Common myeloid progenitor, CD34-positive (primary cell): ENCODE data around the gene TIMMDC1.

Experiments used
- CTCF ChIA-PET: fragments of 350-600 bp; sonication (Branson Sonifier 250); formaldehyde crosslinking; loops from one replicate; lab custom pipeline; 2021; ENCODE audit warnings: antibody characterized with exemption; lab: Charles Lee
- POLR2A ChIA-PET: fragments of 350-600 bp; sonication (Branson Sonifier 250); formaldehyde crosslinking; loops from one replicate; lab custom pipeline; 2021; ENCODE audit warnings: antibody characterized with exemption; lab: Charles Lee
- DNase-seq, 3 donors: peaks; one replicate each; pipeline versions ENCODE4 v3.0.0 to v3.0.0-alpha.2; 2013
- H3K27ac ChIP-seq, 2 experiments: 1 replicate in 1 of 2; 2 replicates in 1 of 2; pipeline ENCODE4 v1.7.0; 2013; ENCODE audit warnings: inconsistent platforms in 2 of 2, low read length in 2 of 2, mild to moderate bottlenecking in 2 of 2, low read depth in 1 of 2, moderate library complexity in 1 of 2; ENCODE audit not compliant: severe bottlenecking in 2 of 2, insufficient read depth in 1 of 2, poor library complexity in 1 of 2
- H3K27me3 ChIP-seq, 5 experiments: replicated peaks in 2 of 5; 1 replicate in 3 of 5; 2 replicates in 2 of 5; pipeline versions ENCODE4 v1.6.1 to v1.7.0; 2013; ENCODE audit warnings: low read length in 4 of 5, mild to moderate bottlenecking in 2 of 5, moderate library complexity in 2 of 5, inconsistent platforms in 1 of 5; ENCODE audit not compliant: insufficient read depth in 5 of 5, control insufficient read depth in 4 of 5
- H3K36me3 ChIP-seq, 4 experiments: 1 replicate in 2 of 4; 2 replicates in 2 of 4; pipeline versions ENCODE4 v1.6.1 to v1.7.0; 2013; ENCODE audit warnings: low read length in 3 of 4, control low read depth in 1 of 4, mild to moderate bottlenecking in 1 of 4; ENCODE audit not compliant: control insufficient read depth in 4 of 4, insufficient read depth in 4 of 4
- H3K4me1 ChIP-seq, 4 experiments: 1 replicate in 3 of 4; 2 replicates in 1 of 4; pipeline versions ENCODE4 v1.6.1 to v1.7.1; 2013; ENCODE audit warnings: low read length in 3 of 4, mild to moderate bottlenecking in 3 of 4, control low read depth in 1 of 4, inconsistent platforms in 1 of 4, moderate library complexity in 1 of 4; ENCODE audit not compliant: control insufficient read depth in 4 of 4, insufficient read depth in 4 of 4; ENCODE audit errors: control extremely low read depth in 1 of 4
- H3K4me3 ChIP-seq, 7 experiments: 1 replicate in 4 of 7; 2 replicates in 3 of 7; pipeline versions ENCODE4 v1.5.1 to v1.7.0; 2013; ENCODE audit warnings: mild to moderate bottlenecking in 7 of 7, low read length in 6 of 7, moderate library complexity in 6 of 7, inconsistent platforms in 2 of 7, low read depth in 2 of 7, control low read depth in 1 of 7; ENCODE audit not compliant: insufficient read depth in 4 of 7, control insufficient read depth in 1 of 7; ENCODE audit errors: extremely low read depth in 1 of 7
- H3K9me3 ChIP-seq, 5 experiments: 1 replicate in 4 of 5; 2 replicates in 1 of 5; pipeline versions ENCODE4 v1.6.1 to v1.7.1; 2013; ENCODE audit warnings: low read length in 4 of 5, mild to moderate bottlenecking in 2 of 5, inconsistent platforms in 1 of 5, low read depth in 1 of 5, moderate library complexity in 1 of 5; ENCODE audit not compliant: control insufficient read depth in 4 of 5, insufficient read depth in 2 of 5; ENCODE audit errors: control extremely low read depth in 1 of 5
- WGBS: methylation state at CpG from one replicate; pipeline ENCODE4 v1.1.5; 2013; ENCODE audit not compliant: insufficient coverage; 5-methylcytosine and 5-hydroxymethylcytosine counted together

The TIMMDC1 gene

DNA sequence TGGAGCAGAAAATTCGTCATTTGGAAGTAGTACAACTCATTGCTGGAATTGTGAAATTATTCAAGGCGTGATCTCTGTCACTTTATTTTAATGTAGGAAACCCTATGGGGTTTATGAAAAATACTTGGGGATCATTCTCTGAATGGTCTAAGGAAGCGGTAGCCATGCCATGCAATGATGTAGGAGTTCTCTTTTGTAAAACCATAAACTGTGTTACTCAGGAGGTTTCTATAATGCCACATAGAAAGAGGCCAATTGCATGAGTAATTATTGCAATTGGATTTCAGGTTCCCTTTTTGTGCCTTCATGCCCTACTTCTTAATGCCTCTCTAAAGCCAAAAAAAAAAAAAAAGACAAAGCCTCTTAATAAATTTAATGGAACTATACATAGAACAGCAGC lies 5.5 kb upstream of the TIMMDC1 start:
- ChIA-PET POLR2A (no interaction called here), CTCF (interaction anchor here (0.9 kb wide), 1 partner anchor 11 kb away, joined by 4 read pairs; no protein-coding TSS in a partner anchor)
- Histone ChIP-seq H3K27me3 (no peaks in the 10 kb centered on the region), H3K4me1 (peaks cover 2 to 6% (median 4%) of the 10 kb centered on the region in 4 experiments), H3K4me3 (no peak overlapping the region), H3K36me3 (peaks cover 11 to 40% (median 15%) of the 10 kb centered on the region in 4 experiments), H3K27ac (no peak overlapping the region), H3K9me3 (no peaks in the 10 kb centered on the region)
- WGBS: 97% methylated on average over 3 of the region's 3 CpGs
- no peak for DNase-seq

GRCh38 chr3:119494597-119494996 lies 3.8 kb upstream of the TIMMDC1 start:
- no peaks in the 10 kb centered on the region for H3K9me3 ChIP-seq
- H3K36me3 ChIP-seq: peaks cover 8 to 27% (median 10%) of the 10 kb centered on the region in 4 experiments
- 100% methylated on average over 1 of the region's 2 CpGs for WGBS
- peaks cover 3 to 16% (median 11%) of the 10 kb centered on the region in 4 experiments for H3K4me1 ChIP-seq
- ChIA-PET POLR2A (no interaction called here), CTCF (interaction anchor here (0.9 to 1.8 kb wide), 2 partner anchors 25 to 44 kb away, joined by 3 to 4 read pairs; partner anchors contain the start of gene POGLUT1)
- H3K27me3 ChIP-seq: no peaks in the 10 kb centered on the region
- DNase-seq: no peak
- H3K27ac ChIP-seq: no peak overlapping the region
- no peak overlapping the region for H3K4me3 ChIP-seq

DNA sequence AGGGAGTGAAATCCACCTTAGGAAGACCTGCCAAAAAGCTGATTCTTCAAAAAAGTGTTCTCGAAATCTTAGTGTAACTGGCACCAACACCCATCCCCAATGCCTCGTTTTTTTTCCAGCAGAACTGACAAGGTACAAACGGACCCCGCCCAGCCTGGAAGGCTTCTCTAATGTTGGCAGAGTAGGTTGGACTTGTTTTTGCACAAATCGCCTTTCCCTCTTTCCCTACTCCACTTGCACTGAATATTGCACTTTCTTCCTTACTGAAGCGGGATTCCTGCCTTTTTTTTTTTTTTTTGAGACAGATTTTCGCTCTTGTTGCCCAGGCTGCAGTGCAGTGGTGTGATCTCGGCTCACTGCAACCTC lies 544 bp upstream of the TIMMDC1 start:
- H3K36me3 ChIP-seq: peaks cover 3 to 8% (median 4%) of the 10 kb centered on the region in 4 experiments
- DNase-seq: peak in 1 of 3 donors; percentile 26
- peaks cover 3 to 30% (median 17%) of the 10 kb centered on the region in 4 experiments for H3K4me1 ChIP-seq
- no peaks in the 10 kb centered on the region for H3K27me3 ChIP-seq
- H3K9me3 ChIP-seq: no peaks in the 10 kb centered on the region
- ChIA-PET POLR2A (interaction anchor here (1.0 to 2.5 kb wide), 2 partner anchors 34 to 82 kb away, joined by 3 to 9 read pairs; partner anchors contain the start of gene TMEM39A), CTCF (interaction anchor here (0.5 to 1.3 kb wide), 4 partner anchors 9 to 114 kb away, joined by 3 to 4 read pairs (median 3); no protein-coding TSS in a partner anchor)
- 18% methylated on average over 4 of the region's 8 CpGs for WGBS
- H3K27ac ChIP-seq: peak overlapping the region; percentile 33 to 95
- peak overlapping the region; percentile 88 to 100 (median 97) for H3K4me3 ChIP-seq

- Histone ChIP-seq H3K9me3 (no peaks in the 10 kb centered on the region), H3K27ac (no peak overlapping the region), H3K27me3 (no peaks in the 10 kb centered on the region), H3K36me3 (peaks cover 2 to 20% (median 10%) of the 10 kb centered on the region in 4 experiments), H3K4me1 (peaks cover 3 to 30% (median 17%) of the 10 kb centered on the region in 4 experiments), H3K4me3 (peak overlapping the region in 1 of 7 experiments; percentile 22)
- DNase-seq: no peak
- CTCF ChIA-PET: no interaction called here
- POLR2A ChIA-PET: no interaction called here
- WGBS: no CpG with 5 or more reads among the region's 4 CpGs
Measured at GRCh38 chr3:119500265-119500664, 1.9 kb downstream of the TIMMDC1 start.

DNA sequence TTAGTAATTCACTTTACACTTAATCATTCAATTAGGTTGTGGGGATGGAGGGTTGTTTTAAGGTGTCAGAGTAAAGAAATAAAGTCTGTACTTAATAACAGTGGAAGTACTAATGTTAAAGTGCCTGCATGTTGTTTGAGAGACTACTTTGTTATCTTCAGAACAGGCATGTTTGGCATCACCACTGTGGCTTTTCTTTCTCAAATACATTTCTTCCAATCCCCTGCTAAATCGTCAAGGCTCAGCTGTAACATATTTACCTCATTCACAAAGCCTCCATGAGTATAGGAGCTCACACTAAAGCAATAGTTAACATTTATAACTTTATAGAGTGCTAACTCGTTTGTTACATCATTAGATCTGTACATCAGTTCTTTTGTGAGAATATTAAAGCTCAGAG lies 2.6 kb downstream of the TIMMDC1 start:
- H3K36me3 ChIP-seq: peaks cover 6 to 26% (median 14%) of the 10 kb centered on the region in 4 experiments
- ChIA-PET CTCF (no interaction called here), POLR2A (no interaction called here)
- WGBS: no CpG with 5 or more reads among the region's 2 CpGs
- DNase-seq: peak in 1 of 3 donors; percentile 16
- no peaks in the 10 kb centered on the region for H3K27me3 ChIP-seq
- no peaks in the 10 kb centered on the region for H3K9me3 ChIP-seq
- no peak overlapping the region for H3K4me3 ChIP-seq
- peaks cover 3 to 30% (median 17%) of the 10 kb centered on the region in 4 experiments for H3K4me1 ChIP-seq
- H3K27ac ChIP-seq: peak overlapping the region in 1 of 2 experiments; percentile 14

DNA sequence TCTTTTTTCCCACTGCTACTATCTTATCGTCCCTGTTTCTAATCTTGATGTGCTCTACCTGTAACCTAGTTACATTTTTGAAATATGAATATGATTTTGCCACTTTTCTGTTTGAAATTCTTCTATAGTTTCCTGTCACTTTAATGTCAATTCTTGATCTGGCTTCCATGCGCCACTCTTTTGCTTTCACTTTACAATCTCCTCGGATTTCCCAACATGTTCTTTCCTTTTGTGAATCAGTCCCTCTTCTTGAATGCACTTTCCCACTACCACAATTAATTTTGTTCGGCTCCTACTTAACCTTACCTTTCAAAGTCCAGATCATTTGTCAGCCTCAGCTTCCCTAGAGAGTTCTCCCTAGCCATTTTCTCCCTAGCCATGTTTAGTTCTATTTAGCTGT lies 8.3 kb downstream of the TIMMDC1 start:
- WGBS: 26% methylated on average over 3 of the region's 4 CpGs
- H3K27ac ChIP-seq: peak overlapping the region; percentile 55 to 85
- no peaks in the 10 kb centered on the region for H3K9me3 ChIP-seq
- H3K36me3 ChIP-seq: peaks cover 9 to 59% (median 16%) of the 10 kb centered on the region in 4 experiments
- ChIA-PET POLR2A (no interaction called here), CTCF (interaction anchor here (1.4 kb wide), 1 partner anchor 20 kb away, joined by 3 read pairs; no protein-coding TSS in a partner anchor)
- H3K4me3 ChIP-seq: peak overlapping the region in 4 of 7 experiments; percentile 42 to 68 (median 56)
- peak in 1 of 3 donors; percentile 33 for DNase-seq
- no peaks in the 10 kb centered on the region for H3K27me3 ChIP-seq
- H3K4me1 ChIP-seq: peaks cover 11 to 29% (median 21%) of the 10 kb centered on the region in 4 experiments

DNA sequence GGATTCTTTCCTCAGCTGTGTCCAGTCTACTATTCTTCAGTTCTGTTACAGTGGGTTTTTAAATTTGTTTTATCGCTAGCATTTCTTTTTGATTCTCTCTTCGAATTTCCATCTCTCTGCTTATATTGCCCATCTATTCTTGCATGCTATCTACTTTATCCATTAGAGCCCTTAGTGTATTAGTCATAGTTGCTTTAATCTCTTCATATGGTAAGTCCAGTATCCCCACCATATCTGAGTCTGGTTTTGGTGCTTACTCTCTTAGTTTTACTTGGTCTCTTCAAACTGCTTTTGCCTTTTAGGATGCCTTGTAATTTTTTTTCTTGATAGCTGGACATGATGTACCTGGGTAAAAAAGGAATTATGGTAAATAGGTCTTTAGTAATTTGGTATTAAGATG lies 9.1 kb downstream of the TIMMDC1 start:
- DNase-seq: no peak
- CTCF ChIA-PET: interaction anchor here (0.6 to 1.4 kb wide), 3 partner anchors 11 to 1210 kb away, joined by 3 read pairs; no protein-coding TSS in a partner anchor
- WGBS: no CpG with 5 or more reads among the region's 2 CpGs
- Histone ChIP-seq H3K27me3 (no peaks in the 10 kb centered on the region), H3K27ac (peak overlapping the region in 1 of 2 experiments; percentile 85), H3K4me3 (peak overlapping the region in 1 of 7 experiments; percentile 68), H3K4me1 (peaks cover 11 to 29% (median 21%) of the 10 kb centered on the region in 4 experiments), H3K9me3 (no peaks in the 10 kb centered on the region), H3K36me3 (peaks cover 9 to 57% (median 16%) of the 10 kb centered on the region in 4 experiments)
- POLR2A ChIA-PET: interaction anchor here (1.2 kb wide), 1 partner anchor 9 kb away, joined by 10 read pairs; the partner anchor contains the start of gene TIMMDC1
